ENCODE measurements around the gene FSIP1.

DNA sequence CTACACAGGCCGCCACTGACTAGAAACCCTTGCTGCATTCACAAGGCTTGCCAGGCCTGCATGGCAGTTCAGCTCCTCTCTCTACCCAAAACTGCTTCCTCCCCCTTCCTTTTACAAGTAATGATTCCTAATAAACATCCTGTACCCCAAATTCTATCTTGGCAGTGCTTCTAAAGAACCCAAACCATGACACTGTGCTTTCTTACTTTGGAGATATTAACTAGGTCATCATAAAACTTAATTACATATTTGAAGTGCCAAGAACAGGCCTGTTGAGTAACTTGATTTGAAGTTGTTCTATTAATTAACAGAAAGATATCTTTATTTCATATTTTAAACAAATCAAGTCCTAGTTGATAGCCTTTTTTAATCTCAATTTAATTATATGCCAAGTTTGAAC lies 113.4 kb downstream of the FSIP1 start:
- no peak for TF ChIP-seq POLR2A (IDR thresholded peaks at IDR 0.05)
- TF ChIP-seq, protein P1, sequence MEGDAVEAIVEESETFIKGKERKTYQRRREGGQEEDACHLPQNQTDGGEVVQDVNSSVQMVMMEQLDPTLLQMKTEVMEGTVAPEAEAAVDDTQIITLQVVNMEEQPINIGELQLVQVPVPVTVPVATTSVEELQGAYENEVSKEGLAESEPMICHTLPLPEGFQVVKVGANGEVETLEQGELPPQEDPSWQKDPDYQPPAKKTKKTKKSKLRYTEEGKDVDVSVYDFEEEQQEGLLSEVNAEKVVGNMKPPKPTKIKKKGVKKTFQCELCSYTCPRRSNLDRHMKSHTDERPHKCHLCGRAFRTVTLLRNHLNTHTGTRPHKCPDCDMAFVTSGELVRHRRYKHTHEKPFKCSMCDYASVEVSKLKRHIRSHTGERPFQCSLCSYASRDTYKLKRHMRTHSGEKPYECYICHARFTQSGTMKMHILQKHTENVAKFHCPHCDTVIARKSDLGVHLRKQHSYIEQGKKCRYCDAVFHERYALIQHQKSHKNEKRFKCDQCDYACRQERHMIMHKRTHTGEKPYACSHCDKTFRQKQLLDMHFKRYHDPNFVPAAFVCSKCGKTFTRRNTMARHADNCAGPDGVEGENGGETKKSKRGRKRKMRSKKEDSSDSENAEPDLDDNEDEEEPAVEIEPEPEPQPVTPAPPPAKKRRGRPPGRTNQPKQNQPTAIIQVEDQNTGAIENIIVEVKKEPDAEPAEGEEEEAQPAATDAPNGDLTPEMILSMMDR (IDR thresholded peaks at IDR 0.05) = no peak

Data from tibial nerve (tissue), 3 donors.